ENCODE measurements around the gene VWA2.

VWA2 gene, protein sequence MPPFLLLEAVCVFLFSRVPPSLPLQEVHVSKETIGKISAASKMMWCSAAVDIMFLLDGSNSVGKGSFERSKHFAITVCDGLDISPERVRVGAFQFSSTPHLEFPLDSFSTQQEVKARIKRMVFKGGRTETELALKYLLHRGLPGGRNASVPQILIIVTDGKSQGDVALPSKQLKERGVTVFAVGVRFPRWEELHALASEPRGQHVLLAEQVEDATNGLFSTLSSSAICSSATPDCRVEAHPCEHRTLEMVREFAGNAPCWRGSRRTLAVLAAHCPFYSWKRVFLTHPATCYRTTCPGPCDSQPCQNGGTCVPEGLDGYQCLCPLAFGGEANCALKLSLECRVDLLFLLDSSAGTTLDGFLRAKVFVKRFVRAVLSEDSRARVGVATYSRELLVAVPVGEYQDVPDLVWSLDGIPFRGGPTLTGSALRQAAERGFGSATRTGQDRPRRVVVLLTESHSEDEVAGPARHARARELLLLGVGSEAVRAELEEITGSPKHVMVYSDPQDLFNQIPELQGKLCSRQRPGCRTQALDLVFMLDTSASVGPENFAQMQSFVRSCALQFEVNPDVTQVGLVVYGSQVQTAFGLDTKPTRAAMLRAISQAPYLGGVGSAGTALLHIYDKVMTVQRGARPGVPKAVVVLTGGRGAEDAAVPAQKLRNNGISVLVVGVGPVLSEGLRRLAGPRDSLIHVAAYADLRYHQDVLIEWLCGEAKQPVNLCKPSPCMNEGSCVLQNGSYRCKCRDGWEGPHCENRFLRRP

DNA sequence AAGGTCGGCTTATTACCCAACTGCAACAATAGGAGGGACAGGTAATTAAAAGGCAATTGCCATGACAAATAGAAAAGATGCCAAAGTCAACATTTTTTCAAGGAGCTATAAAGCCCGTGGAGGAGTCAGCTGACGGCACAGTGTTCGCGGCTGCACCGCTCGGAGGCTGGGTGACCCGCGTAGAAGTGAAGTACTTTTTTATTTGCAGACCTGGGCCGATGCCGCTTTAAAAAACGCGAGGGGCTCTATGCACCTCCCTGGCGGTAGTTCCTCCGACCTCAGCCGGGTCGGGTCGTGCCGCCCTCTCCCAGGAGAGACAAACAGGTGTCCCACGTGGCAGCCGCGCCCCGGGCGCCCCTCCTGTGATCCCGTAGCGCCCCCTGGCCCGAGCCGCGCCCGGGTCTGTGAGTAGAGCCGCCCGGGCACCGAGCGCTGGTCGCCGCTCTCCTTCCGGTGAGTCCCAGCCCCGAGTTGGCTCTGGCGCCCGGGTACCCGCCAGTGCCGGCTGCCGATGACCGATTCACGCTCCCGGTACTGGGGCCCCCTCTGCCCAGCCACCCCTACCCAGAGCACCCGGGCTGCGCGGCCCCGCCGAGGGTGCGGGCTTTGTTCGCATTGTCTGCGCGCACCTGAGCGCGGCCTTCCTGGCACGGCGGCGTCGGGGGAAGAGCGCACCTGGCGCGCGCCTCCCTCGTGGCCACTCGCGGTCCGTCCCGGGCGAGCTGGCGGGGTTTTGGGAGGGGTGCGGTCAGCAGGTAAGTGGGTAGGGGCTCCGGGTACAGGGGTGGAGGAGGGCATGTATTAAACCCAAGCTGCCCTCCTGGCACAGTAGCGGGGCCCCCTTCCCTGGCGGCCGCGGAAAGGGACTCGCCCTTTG, at the start of gene VWA2:
Gene VWA2, plus strand, starts transcription at position 138 of the 877 bp plus-strand sequence. CDS start 9,460 bp downstream, outside the sequence.
- no peak for DNase-seq (ENCODE audit: low read depth)

DNA sequence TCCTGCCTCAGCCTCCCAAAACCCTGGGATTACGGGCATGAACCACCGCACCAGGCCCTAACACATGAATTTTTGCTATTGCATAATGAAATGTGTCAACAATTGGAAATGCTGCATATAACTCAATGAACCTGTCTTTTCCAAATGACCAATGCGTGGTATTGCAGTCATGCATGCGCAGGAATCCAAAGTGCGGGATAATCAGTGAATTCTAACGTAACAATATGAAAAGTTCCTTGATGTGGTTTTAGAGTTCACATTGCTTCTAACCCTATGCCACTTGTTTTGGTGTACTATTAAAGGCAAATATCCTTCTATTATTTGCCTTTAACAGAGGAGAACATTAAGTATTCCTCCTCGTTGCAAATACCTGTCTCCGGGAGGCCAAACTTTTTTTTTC, 49.4 kb upstream of the VWA2 start:
- no peak for DNase-seq (ENCODE audit: low read depth)

DNA sequence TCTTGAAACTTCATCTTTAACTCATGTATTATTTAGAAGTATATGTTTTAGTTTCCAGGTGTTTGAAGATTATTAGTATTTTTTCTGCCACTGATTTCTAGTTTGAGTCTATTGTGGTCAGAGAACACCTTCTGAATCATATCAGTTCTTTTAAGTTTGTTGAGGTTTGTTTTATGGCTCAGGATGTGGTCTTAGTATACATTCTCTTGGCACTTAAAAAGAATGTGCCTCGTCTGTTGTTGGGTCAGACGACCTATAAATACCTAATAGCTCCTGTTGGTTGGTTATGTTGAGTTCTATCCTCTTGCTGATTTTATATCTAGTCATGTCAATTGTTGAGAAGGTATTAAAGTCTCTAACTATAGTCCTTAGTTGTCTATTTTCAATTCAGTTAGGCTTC, 44.0 kb upstream of the VWA2 start:
- DNase-seq (ENCODE audit: low read depth) = no peak

DNA sequence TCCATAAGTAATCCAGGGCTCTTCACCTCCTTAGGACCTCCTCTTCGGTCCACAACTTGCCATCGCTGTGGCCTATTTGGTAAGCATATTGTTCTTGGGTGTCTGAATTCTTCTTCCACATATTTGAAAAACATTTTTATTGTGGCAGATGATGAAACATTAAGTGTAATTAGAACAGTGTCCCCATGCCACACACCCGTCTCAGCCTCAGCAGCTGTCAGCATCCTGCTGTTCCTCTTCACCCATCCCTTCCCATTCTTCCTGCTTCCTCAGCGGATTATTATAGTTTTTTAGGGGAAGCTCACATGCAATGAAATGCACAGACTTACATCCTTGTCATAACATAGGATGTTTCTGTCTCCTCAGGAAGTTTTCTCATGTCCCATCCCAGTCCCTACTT, 39.8 kb upstream of the VWA2 start:
- no peak for DNase-seq (ENCODE audit: low read depth)

DNA sequence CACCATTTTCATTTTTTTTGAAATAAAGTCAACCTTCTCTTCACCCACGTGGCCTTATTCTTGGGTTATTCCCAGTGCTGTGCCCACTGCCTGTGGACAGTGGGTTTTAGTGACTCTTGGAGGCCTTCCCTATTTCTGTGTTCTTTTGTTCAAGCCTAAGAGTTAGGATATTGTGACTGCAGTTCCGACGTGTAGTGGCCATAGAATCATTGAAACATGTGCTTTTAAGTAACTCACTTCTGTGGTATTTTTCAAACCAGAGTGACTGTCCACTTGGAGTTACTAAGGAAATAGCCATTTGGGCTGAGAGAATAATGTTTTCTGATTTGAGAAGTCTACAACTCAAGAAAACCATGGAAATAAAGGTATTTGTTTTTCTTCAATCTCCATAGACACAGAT, 36.2 kb upstream of the VWA2 start:
- DNase-seq (ENCODE audit: low read depth) = no peak

DNA sequence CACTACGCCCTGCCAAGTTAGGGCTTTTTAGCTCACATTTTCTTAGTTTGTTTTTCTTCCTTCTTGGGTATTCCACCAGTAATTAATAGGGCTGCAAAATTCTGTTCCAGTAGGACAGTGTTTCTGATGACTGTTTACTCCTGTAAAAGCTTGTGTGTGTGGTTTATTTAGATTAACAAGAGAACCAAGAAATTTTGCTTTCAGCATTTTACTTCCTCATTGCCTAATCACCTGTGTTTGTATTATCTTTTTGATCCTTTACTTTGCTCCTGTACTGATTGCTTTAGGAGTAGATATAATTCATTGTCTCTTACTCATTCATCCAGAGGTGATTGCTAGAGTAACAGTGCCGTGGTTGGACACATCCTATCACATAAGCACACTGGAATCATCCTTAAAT, 32.2 kb upstream of the VWA2 start:
- no peak for DNase-seq (ENCODE audit: low read depth)

DNA sequence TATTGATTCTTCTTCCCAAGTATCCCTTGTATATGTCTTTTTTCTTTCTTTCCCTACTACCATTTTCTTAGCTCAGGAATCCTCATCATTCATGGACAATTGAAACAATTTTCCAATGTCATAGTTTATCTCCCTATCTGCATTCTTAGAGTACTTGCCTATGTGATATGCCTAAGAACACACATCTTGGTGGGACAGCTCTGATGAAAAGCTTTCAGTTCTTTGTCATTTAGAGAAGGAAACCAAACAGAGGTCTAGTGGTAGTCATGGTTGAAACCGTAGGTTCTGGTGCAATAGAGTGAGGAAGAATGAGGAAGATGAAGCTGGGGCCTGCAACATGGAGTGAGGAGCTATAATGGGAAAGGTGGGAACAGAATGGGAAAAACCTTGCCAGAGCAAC, 31.7 kb upstream of the VWA2 start:
- no peak for DNase-seq (ENCODE audit: low read depth)

DNA sequence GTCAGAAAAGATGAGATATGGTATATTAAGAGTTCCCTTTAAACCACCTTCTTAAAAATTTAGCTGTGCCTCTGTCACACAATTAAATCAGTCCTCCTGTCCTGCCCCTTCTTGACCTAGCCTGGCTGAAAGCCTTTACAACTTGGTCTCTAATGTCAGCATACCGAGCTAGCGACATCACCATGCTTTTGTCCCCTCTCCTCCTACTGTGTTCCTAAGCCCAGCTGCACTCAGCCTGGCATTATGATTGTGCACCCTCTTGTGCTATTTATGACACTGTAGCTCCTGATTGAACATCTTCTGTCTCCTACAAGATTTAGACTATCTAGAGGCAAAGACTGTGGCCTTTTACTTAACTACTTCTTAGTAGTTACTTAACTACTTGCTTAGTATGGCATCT, 30.7 kb upstream of the VWA2 start:
- DNase-seq (ENCODE audit: low read depth) = no peak

DNA sequence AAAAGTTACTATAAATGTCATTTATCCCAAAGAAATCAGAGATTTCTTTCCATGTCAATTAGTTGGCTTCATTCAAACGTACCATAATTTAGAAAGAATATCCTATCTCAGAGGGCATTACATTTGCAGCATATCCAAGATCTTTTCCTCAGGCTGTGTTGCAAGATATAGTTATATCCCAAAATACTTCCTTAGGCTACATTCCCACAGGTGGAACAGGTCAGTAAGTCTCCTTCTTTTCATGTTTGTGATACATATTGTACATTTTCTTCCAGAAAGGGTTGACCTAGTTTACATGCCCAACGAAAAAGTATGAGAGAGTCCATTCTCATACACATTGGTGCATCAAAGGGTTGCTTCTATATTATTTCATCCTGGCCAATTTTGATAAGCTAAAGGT, 26.9 kb upstream of the VWA2 start:
- DNase-seq (ENCODE audit: low read depth) = no peak

DNA sequence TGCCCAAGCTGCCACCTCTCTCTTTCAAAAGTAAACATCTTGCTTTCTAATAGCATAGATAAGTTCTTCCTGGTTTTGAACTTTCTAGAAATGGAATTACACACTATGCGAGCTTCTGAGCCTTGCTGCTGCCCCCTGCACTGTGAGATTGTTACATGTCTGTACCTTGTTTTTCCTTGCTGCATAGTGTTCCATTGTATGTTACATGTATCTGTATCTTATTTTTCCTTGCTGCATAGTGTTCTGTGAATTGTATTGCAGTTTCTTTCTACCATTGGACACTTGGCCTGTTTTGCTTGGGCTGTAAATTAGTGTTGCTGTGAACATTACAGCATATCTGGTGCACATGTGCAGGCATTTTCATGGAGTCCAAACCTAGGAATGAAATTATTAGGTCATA, 24.0 kb upstream of the VWA2 start:
- no peak for DNase-seq (ENCODE audit: low read depth)

DNA sequence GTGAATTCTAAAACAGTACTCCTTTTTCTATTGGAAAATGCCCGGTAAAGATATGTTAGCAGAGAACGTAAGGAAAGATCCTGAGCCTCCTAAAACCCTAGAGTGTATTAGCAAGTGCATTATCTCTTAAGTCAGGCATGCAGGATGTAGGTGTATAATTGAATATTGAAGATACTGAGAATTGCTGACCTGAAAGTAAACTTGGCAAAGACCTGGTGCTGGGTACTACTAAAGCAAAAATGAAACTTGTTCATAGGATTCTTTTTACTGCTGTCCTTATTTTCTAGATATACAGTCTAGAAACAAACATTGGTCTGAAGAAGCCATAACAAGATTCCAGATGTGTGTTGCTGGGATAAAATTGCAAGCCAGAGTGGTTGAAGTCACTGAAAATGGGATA, 18.8 kb upstream of the VWA2 start:
- DNase-seq (ENCODE audit: low read depth) = no peak

DNA sequence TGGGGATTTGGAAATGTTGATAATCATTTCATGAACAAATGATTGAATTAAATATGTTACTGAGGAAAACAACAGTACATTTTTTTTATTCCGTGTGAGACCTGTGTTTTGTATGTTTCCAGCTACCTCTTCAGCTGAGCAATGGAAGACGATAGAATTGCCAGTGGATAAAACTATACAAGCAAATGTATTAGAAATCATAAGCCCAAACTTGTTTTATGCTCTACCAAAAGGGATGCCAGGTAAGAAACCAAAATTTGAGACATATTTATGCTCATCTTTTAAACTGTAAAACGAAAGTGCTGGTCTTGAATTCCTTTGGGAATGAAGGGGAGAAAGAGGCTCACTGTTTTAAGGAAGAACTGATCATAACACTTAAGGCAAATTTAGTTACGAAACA, 17.8 kb upstream of the VWA2 start:
- no peak for DNase-seq (ENCODE audit: low read depth)

DNA sequence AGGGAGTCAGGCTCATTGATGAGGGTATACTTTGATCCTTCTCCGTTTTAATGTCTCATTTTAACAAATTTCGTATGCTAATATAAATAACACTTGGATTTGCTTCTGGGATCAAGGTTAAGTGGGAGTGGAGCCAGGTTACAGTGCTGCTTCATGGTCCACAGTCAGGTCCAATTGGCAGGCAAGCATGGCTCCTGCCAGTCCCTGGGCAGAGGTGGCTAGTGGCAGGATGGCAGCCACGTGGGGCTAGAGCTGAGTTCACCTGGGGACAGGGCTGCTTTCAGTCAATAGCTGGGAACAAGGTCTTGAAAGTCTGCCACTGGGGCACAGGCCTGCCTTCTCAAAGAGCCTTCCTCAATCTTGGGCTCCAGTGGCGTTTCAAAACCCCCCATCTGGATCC, 16.0 kb upstream of the VWA2 start:
- no peak for DNase-seq (ENCODE audit: low read depth)

DNA sequence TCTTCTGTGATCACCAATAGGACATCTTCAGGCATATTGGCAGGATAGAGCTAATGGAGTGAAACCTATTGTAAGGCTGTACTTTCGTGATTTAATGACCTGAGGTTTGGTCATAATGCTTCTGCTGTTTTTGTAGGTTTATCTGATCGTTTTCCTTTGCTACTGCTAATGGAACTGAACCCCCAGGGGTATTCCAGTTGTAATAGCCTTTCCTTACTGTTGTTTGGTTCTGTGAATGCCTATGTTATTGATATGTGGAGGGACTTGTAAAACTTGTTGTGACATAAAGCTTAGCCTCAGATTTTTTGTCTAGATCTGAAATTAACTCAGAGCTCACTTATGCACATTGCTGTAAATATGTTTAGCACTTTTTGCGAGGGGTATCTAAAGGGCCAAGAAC, 10.9 kb upstream of the VWA2 start:
- no peak for DNase-seq (ENCODE audit: low read depth)

DNA sequence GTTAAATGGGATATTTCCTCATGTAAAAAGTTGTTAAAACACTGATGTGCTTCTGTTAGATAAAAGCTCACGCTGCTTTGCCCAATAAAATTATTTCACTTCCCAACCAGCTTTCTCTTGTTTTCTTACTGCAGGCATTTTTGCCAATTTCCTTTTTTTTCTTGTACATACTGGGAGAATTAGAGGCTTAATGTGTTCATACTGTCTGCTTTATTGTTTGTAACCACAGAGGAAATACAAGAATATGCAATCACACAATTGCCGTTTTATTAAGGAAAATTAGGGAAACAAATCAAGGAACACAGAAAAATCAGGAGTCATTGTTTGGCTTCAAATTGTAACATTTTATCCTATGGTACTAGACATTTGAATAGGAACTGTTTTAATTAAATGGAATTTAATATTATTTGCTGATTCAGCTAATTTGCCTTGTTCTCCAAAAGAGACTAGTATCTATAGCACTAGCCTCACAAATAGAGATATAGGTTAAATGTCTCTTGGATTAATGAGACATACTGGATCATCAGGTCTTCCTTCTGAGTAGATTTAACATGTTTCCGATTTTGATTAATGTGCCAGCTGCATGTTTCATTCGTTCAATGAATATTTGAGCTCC, 6.4 kb upstream of the VWA2 start:
- no peak for DNase-seq (ENCODE audit: low read depth)

DNA sequence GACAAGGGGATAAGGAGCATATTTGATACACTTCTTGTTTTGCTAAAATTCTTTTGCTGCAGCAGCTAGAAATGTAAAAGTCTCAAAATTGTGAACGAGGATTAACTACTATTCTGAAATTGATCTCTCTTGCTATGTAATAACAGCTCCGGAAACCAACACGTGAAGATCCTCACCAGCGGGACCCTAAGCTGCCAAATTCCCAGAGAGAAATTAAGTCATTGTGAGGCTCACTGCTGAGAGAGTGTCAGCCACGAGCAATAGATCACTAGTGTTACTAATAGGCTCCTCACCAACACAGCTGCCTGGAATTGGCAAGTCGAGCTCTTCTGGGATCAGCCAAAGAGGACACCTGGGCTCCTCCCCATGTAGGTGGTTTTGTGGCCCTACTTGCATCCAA, 5.6 kb upstream of the VWA2 start:
- DNase-seq (ENCODE audit: low read depth) = no peak

DNA sequence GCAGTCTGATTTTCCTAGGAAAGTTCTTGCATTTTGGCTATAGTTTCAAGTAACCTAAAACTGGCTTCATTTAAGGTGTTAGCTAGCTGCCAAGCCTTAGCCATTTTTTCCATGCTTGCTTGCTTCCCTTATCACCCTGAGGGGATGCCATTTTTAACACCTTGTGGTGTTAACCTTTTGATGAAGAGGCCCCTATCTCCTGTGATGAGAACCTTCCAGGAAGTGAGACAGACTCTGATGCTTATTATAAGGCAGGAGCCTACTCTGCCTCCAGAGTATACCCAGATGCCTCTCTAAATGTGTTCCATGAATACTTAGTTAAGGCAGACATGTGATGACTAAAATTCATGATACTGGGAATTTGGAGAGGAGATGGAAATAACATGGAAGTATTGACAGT, 4.9 kb upstream of the VWA2 start:
- DNase-seq (ENCODE audit: low read depth) = no peak

DNA sequence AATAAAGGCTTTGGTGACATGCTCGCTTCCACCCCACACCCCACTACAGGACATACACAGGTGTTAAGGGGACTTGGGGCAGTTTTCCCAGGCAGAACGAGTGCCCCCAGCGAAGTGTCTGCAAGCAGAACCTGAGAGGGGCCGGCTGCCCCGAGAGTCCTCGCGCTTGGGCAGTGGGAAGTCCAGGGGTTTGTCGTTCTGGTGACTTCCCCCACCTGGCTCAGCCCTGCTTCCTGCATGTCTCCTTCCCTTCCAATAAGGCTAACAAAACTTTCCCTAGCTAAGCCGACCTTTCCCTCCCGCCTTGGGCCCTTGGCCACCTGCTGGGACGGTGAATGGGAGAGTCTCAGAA, 916 bp downstream of the VWA2 start:
- no peak for DNase-seq (ENCODE audit: low read depth)

DNA sequence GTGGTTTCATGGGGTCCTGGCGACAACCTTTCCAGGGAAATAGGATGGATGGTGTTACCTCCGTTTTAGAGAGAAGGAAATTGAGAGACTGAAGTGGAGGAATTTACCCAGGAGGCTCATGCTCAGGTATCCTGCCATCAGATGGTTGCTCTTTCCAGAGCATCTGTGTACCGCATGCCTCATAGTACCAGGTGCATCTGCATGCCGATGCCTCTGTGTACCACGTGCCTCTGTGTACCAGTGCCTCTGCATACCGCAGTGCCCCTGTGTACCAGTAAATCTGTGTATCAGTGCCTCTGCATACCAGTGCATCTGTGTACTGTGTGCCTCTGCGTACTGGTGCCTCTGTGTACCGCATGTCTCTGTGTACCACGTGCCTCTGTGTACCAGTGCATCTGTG, 3.2 kb downstream of the VWA2 start:
- DNase-seq (ENCODE audit: low read depth) = no peak

DNA sequence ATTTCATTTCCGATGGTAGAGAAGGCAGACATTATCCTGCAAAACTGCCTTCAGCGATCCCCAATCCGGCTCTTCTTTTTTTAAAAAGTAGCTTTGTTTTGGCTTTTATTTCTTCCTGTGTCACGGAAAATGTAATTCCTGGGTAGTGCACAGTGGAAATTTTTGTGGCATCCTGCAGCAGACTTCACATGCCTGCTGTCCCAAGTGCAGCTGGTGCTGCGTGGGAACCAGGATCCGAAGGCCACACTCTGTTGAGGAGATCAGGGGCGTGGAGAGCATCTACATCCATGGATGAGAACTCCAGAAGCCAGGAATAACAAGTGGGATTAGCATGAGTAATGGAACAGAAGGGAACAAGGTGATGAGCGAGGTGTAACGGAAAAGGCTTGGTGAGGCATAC, 4.6 kb downstream of the VWA2 start:
- DNase-seq (ENCODE audit: low read depth) = no peak

DNA sequence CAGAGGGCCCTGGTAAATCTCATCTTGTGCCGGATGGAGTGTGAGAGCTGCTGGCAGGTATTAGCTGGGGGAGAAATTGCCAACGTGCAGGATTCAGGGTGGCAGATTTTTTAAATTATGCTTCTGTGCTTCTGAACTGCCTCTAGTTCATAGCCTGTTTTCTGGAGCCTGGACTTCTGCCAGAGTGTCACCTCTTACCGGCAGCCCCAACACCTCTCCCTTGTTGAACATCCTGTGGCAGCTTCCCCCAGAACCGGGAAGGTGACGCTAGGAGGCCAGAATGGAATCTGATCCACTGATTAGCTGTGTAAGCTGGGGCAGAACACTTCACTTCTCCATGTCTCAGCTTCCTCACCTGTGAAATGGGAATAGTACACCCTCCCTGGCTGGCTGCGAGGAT, 5.1 kb downstream of the VWA2 start:
- DNase-seq (ENCODE audit: low read depth) = no peak

DNA sequence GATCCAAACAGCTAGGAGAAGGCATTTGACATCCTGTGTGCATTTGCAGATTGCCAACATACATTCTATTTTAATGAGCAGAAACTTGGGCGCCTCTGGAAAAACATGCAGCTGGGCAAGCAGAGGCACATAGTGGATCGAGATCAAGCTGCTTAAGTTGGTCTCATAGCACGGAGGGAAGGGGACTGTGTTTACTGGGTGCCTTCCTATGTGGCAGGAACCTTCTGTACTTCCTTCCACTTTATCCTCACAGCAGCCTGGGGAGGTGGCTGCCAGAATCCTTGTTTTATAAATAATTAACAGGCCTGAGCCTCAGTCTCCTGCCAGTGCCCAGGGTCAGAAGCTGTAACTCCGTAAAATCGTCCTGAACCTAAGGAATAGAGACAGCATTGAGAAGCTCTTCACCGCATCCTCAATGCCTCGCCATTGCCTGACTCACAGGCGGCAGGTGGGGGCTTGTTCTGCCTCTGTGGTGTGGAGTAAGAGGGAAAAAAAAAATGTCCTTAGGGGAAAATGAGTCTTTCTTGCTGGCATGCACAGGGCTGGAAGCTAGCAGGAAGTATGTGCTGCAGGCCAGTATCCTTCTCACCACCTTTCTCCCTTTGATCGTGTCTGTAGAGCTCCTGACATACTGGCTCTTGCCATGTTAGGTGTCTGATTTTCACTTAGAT, 6.2 kb downstream of the VWA2 start:
- no peak for DNase-seq (ENCODE audit: low read depth)

All from activated T-helper 1 cell treated with Interleukin-2 at 50 U/mL for 16 hours (primary cell).